HL-60/S4 (cell line): ENCODE data around the gene RAG2.

Experiments
- in situ Hi-C: fragments of 300-500 bp; cut with MboI; formaldehyde crosslinking; loops from 2 replicates; pipeline ENCODE4 v1.14.3; 2022; ENCODE audit warnings: low sequenced_read_pairs

RAG2 gene

GRCh38 chr11:36598051-36598450, at the start of gene RAG2:
TSS of gene RAG2 (minus strand) at chr11:36598236. CDS start at chr11:36594168, 4,068 bp downstream.
- in situ Hi-C loops = no loop called here

- in situ Hi-C loops = no loop called here
These were observed 40.5 kb upstream of the RAG2 start for GRCh38 chr11:36638556-36638955.

- in situ Hi-C loops = no loop called here
These were observed 37.2 kb upstream of the RAG2 start for GRCh38 chr11:36635066-36635862.

GRCh38 chr11:36631774-36632173, 33.7 kb upstream of the RAG2 start:
- in situ Hi-C loops = no loop called here

- in situ Hi-C loops = no loop called here
These were observed 30.8 kb upstream of the RAG2 start for GRCh38 chr11:36628765-36629244.

GRCh38 chr11:36628141-36628540, 30.1 kb upstream of the RAG2 start:
- in situ Hi-C loops = no loop called here

- in situ Hi-C loops = no loop called here
These were observed 29.4 kb upstream of the RAG2 start for GRCh38 chr11:36627471-36627870.

- in situ Hi-C loops = no loop called here
These were observed 29.0 kb upstream of the RAG2 start for GRCh38 chr11:36627006-36627405.

- in situ Hi-C loops = no loop called here
These were observed 25.5 kb upstream of the RAG2 start for GRCh38 chr11:36623494-36623893.

- in situ Hi-C loops = no loop called here
These were observed 24.5 kb upstream of the RAG2 start for GRCh38 chr11:36622431-36623136.

- in situ Hi-C loops = no loop called here
These were observed 22.2 kb upstream of the RAG2 start for GRCh38 chr11:36620246-36620645.

GRCh38 chr11:36619502-36619901, 21.5 kb upstream of the RAG2 start:
- in situ Hi-C loops = no loop called here

GRCh38 chr11:36618363-36619047, 20.5 kb upstream of the RAG2 start:
- in situ Hi-C loops = no loop called here

GRCh38 chr11:36617543-36618362, 19.7 kb upstream of the RAG2 start:
- in situ Hi-C loops = no loop called here

- in situ Hi-C loops = no loop called here
These were observed 17.8 kb upstream of the RAG2 start for GRCh38 chr11:36615826-36616225.

GRCh38 chr11:36609383-36609782, 11.3 kb upstream of the RAG2 start:
- in situ Hi-C loops = no loop called here

GRCh38 chr11:36608491-36609199, 10.6 kb upstream of the RAG2 start:
- in situ Hi-C loops = no loop called here

- in situ Hi-C loops = no loop called here
These were observed 7.5 kb upstream of the RAG2 start for GRCh38 chr11:36605221-36606216.

- in situ Hi-C loops = no loop called here
These were observed 4.1 kb upstream of the RAG2 start for GRCh38 chr11:36602135-36602534.
